Left lung (tissue), 10 donors: Measurements from ENCODE around the gene JADE2. TPM values are rescaled to one million over a fixed set of nuclear protein-coding genes. Genes with fewer than 3 reads are reported as not detected.
A peak's percentile ranks its signal among the peaks of the same experiment; 100 is the strongest.

Source experiments
- ATAC-seq: fragments of 200-7000 bp; cut with Tn5 transposase; one replicate; pipeline ENCODE4 v1.9.1; 2020; ENCODE audit warnings: moderate library complexity
- DNase-seq, 4 donors: peaks; one replicate each; pipeline ENCODE4 v3.0.0-alpha.2; 2013 to 2020
- H3K27ac ChIP-seq, 2 donors: fragments of 200-600 bp; sonication (generic) in 1 of 2; one replicate each; pipeline versions ENCODE4 v1.5.0 to v1.8.0; 2020 to 2021
- H3K27me3 ChIP-seq, 2 donors: fragments of 200-600 bp; sonication (generic) in 1 of 2; one replicate each; pipeline versions ENCODE4 v1.5.0 to v1.8.0; 2020 to 2021
- H3K36me3 ChIP-seq, 2 donors: fragments of 200-600 bp; sonication (generic) in 1 of 2; one replicate each; pipeline versions ENCODE4 v1.5.0 to v1.8.0; 2020 to 2021
- H3K4me1 ChIP-seq, 2 donors: fragments of 200-600 bp; one replicate each; pipeline ENCODE4 v1.8.0; 2021
- H3K4me3 ChIP-seq, 2 donors: fragments of 200-600 bp; sonication (generic) in 1 of 2; one replicate each; pipeline versions ENCODE4 v1.5.0 to v1.8.0; 2020 to 2021; ENCODE audit warnings: mild to moderate bottlenecking in 1 of 2
- H3K9me3 ChIP-seq, 2 donors: fragments of 200-600 bp; sonication (generic) in 1 of 2; one replicate each; pipeline versions ENCODE4 v1.5.0 to v1.8.0; 2020 to 2021
- intact Hi-C, 2 donors: fragments of 100-400 bp; cut with DNase I; formaldehyde crosslinking; loops; one replicate each; pipeline versions ENCODE4 v1.11.2 to v1.14.2; 2022
- polyA plus RNA-seq, 6 donors: library from polyadenylated mRNA; unstranded; fragments of 120-200 nt; gene quantifications; one replicate each; pipeline ENCODE4 v1.2.1, GENCODE V29; 2013; ENCODE audit not compliant: insufficient read length in 6 of 6
- total RNA-seq, 2 donors: library from RNA; stranded (reverse); fragmentation: NEBNext Ultra II Directional; extraction: Animal tissue kit (Norgen Biotek cat#: 25700); gene quantifications; one replicate each; pipeline ENCODE4 v1.2.1, GENCODE V29; 2021
- TF ChIP-seq, protein P1 (sequence below), 2 donors: fragments of 200-600 bp; sonication (generic) in 1 of 2; IDR thresholded peaks; one replicate each; pipeline versions ENCODE4 v1.5.0 to v1.8.0; 2021; ENCODE audit warnings: antibody characterized with exemption in 2 of 2
- donor health status: DM: no; HTN: yes; CAD: no.
- donor health status: DM: no; HTN: no; CAD: no.

Gene JADE2
- total and polyA plus RNA-seq, 8 donors: 13.5 to 51.1 (median 17.3) TPM

GRCh38 chr5:134625559-134625958 lies 100.1 kb downstream of the JADE2 start:
- TF ChIP-seq, protein P1, sequence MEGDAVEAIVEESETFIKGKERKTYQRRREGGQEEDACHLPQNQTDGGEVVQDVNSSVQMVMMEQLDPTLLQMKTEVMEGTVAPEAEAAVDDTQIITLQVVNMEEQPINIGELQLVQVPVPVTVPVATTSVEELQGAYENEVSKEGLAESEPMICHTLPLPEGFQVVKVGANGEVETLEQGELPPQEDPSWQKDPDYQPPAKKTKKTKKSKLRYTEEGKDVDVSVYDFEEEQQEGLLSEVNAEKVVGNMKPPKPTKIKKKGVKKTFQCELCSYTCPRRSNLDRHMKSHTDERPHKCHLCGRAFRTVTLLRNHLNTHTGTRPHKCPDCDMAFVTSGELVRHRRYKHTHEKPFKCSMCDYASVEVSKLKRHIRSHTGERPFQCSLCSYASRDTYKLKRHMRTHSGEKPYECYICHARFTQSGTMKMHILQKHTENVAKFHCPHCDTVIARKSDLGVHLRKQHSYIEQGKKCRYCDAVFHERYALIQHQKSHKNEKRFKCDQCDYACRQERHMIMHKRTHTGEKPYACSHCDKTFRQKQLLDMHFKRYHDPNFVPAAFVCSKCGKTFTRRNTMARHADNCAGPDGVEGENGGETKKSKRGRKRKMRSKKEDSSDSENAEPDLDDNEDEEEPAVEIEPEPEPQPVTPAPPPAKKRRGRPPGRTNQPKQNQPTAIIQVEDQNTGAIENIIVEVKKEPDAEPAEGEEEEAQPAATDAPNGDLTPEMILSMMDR (IDR thresholded peaks at IDR 0.05): no peak
- Histone ChIP-seq H3K4me3 (no peak overlapping the region), H3K4me1 (peaks cover 6 to 27% of the 10 kb centered on the region in 2 donors), H3K36me3 (peaks cover 0 to 33% of the 10 kb centered on the region in 2 donors), H3K27me3 (no peaks in the 10 kb centered on the region), H3K27ac (no peak overlapping the region), H3K9me3 (no peaks in the 10 kb centered on the region)
- ATAC-seq: no peak
- intact Hi-C loops: no loop called here
- no peak for DNase-seq

DNA sequence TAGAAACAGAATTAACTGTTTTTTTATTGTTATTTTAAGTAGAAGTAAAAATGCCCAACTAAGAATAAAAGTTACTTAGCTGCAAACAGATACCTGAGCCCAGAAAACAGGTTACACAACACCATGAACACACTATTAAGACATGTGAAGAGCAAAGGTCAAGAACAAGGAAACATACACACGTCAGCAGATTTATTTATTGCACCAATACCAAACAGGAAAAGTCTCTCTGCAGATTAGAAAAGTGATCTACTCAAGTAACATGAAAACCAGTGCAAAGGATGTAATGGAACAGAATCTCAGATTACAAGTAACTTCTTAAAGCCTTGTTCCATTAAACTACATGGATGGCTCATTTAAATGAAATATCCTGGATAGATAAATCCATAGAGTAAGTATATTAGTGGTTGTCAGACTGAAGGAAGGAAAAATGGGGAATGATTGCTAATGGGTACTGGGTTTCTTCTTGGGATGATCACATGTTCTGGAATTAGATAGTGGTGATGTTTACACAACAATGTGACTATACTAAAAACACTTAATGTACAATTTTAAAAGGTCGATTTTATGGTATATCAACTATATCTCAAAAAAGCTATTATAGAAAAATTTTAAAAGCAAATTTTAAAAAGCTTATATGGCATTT lies 101.0 kb downstream of the JADE2 start:
- peaks cover 6 to 37% of the 10 kb centered on the region in 2 donors for H3K4me1 ChIP-seq
- intact Hi-C loops: no loop called here
- TF ChIP-seq, protein P1 (IDR thresholded peaks at IDR 0.05): no peak
- peaks cover 0 to 23% of the 10 kb centered on the region in 2 donors for H3K36me3 ChIP-seq
- H3K9me3 ChIP-seq: no peaks in the 10 kb centered on the region
- H3K27ac ChIP-seq: peak overlapping the region; percentile 31 to 53
- H3K27me3 ChIP-seq: no peaks in the 10 kb centered on the region
- no peak for DNase-seq
- H3K4me3 ChIP-seq: no peak overlapping the region
- peak; percentile 89 for ATAC-seq

Other genes starting within 250 kb of the JADE2 start
- gene CDKL3, start 158.5 kb upstream of the JADE2 start, total RNA-seq: 1 to 10 TPM; 2.4 to 2.9 TPM
- gene CDKL3, start 158.5 kb upstream of the JADE2 start, polyA plus RNA-seq: 1 to 10 TPM; 4.5 to 5.8 (median 5.6) TPM
- gene UBE2B, start 154.1 kb upstream of the JADE2 start, total RNA-seq: 100 to 1,000 TPM in 1 of 2 donors, 10 to 100 TPM in 1; 95.9 to 102 TPM
- gene UBE2B, start 154.1 kb upstream of the JADE2 start, polyA plus RNA-seq: 100 to 1,000 TPM; 111 to 143 (median 127) TPM
- 10 to 100 TPM; 15.5 to 16.0 TPM for gene CDKN2AIPNL, start 113.8 kb upstream of the JADE2 start, total RNA-seq
- gene CDKN2AIPNL, start 113.8 kb upstream of the JADE2 start, polyA plus RNA-seq: 10 to 100 TPM; 24.9 to 30.8 (median 27.7) TPM
- 10 to 100 TPM; 66.9 to 75.3 TPM for gene SAR1B, start 107.2 kb downstream of the JADE2 start, total RNA-seq
- 10 to 100 TPM; 26.3 to 34.1 (median 30.5) TPM for gene SAR1B, start 107.2 kb downstream of the JADE2 start, polyA plus RNA-seq
- 10 to 100 TPM; 26.7 to 26.9 TPM for gene SEC24A, start 123.1 kb downstream of the JADE2 start, total RNA-seq
- 10 to 100 TPM; 17.5 to 23.3 (median 21.5) TPM for gene SEC24A, start 123.1 kb downstream of the JADE2 start, polyA plus RNA-seq
- gene CAMLG, start 212.9 kb downstream of the JADE2 start, total RNA-seq: 10 to 100 TPM; 23.6 to 31.4 TPM
- 10 to 100 TPM; 66.8 to 71.6 (median 69.2) TPM for gene CAMLG, start 212.9 kb downstream of the JADE2 start, polyA plus RNA-seq
- 10 to 100 TPM; 35.4 to 48.0 TPM for gene DDX46, start 233.1 kb downstream of the JADE2 start, total RNA-seq
- 100 to 1,000 TPM in 1 of 6 donors, 10 to 100 TPM in 5; 81.8 to 105 (median 89.6) TPM for gene DDX46, start 233.1 kb downstream of the JADE2 start, polyA plus RNA-seq